H9 (cell line): ENCODE measurements around the gene ATP2C1. TPM values are rescaled to one million over a fixed set of nuclear protein-coding genes. Genes with fewer than 3 reads are reported as not detected.

Experiments
- DNase-seq: peaks from one replicate; pipeline ENCODE4 v3.0.0-alpha.2; 2017
- H2AFZ ChIP-seq: one replicate; pipeline ENCODE4 v1.6.1; 2013; ENCODE audit warnings: mild to moderate bottlenecking, low read length, control low read depth, moderate library complexity
- H2AK5ac ChIP-seq: 2 replicates; pipeline ENCODE4 v1.6.1; 2013; ENCODE audit warnings: low read length, control low read depth, mixed read lengths; ENCODE audit not compliant: insufficient read length
- H2BK120ac ChIP-seq: one replicate; pipeline ENCODE4 v1.6.1; 2013; ENCODE audit warnings: low read depth, mild to moderate bottlenecking, low read length, control low read depth, inconsistent platforms; ENCODE audit not compliant: poor library complexity, severe bottlenecking
- H2BK12ac ChIP-seq: 2 replicates; pipeline ENCODE4 v1.6.1; 2013; ENCODE audit warnings: low read length, control low read depth, mixed read lengths, low read depth; ENCODE audit not compliant: insufficient read length
- H2BK15ac ChIP-seq: 2 replicates; pipeline ENCODE4 v1.6.1; 2013; ENCODE audit warnings: low read depth, low read length, control low read depth
- H2BK20ac ChIP-seq: one replicate; pipeline ENCODE4 v1.6.1; 2013; ENCODE audit warnings: low read depth, mild to moderate bottlenecking, low read length, control low read depth, inconsistent platforms; ENCODE audit not compliant: poor library complexity, severe bottlenecking
- H2BK5ac ChIP-seq: 2 replicates; pipeline ENCODE4 v1.6.1; 2013; ENCODE audit warnings: low read length, control low read depth, mixed read lengths; ENCODE audit not compliant: insufficient read length
- H3K14ac ChIP-seq: 2 replicates; pipeline ENCODE4 v1.6.1; 2013; ENCODE audit warnings: low read length, control low read depth; ENCODE audit not compliant: insufficient read depth
- H3K18ac ChIP-seq: 2 replicates; pipeline ENCODE4 v1.6.1; 2013; ENCODE audit warnings: low read depth, mild to moderate bottlenecking, mixed read lengths, low read length, control low read depth; ENCODE audit not compliant: insufficient read length
- H3K23ac ChIP-seq: 2 replicates; pipeline ENCODE4 v1.6.1; 2013; ENCODE audit warnings: low read length, control low read depth, mixed read lengths, low read depth; ENCODE audit not compliant: insufficient read length
- H3K23me2 ChIP-seq: 2 replicates; pipeline ENCODE4 v1.6.1; 2013; ENCODE audit warnings: low read depth, mild to moderate bottlenecking, mixed read lengths, low read length, control low read depth; ENCODE audit not compliant: insufficient read length, poor library complexity, severe bottlenecking
- H3K27ac ChIP-seq: 2 replicates; pipeline ENCODE4 v1.5.1; 2013; ENCODE audit warnings: low read length, control low read depth, mixed read lengths, low read depth; ENCODE audit not compliant: insufficient read length
- H3K27me3 ChIP-seq: 2 replicates; pipeline ENCODE4 v1.6.1; 2013; ENCODE audit warnings: low read length, control low read depth, inconsistent platforms; ENCODE audit not compliant: insufficient read depth
- H3K4ac ChIP-seq: 2 replicates; pipeline ENCODE4 v1.6.1; 2013; ENCODE audit warnings: low read depth, mild to moderate bottlenecking, control low read depth, inconsistent platforms, low read length, moderate library complexity
- H3K4me1 ChIP-seq: 2 replicates; pipeline ENCODE4 v1.6.1; 2013; ENCODE audit warnings: low read length, control low read depth, inconsistent platforms; ENCODE audit not compliant: insufficient read depth
- H3K4me2 ChIP-seq: 2 replicates; pipeline ENCODE4 v1.6.1; 2013; ENCODE audit warnings: low read length, control low read depth, mixed read lengths; ENCODE audit not compliant: insufficient read length, insufficient read depth
- H3K56ac ChIP-seq: 2 replicates; pipeline ENCODE4 v1.6.1; 2013; ENCODE audit warnings: low read depth, mild to moderate bottlenecking, mixed read lengths, low read length, control low read depth; ENCODE audit not compliant: insufficient read length
- H3K79me1 ChIP-seq: 2 replicates; pipeline ENCODE4 v1.6.1; 2013; ENCODE audit warnings: low read depth, mild to moderate bottlenecking, moderate library complexity, low read length, control low read depth, inconsistent platforms; ENCODE audit not compliant: insufficient read depth, poor library complexity, severe bottlenecking
- H3K79me2 ChIP-seq: 2 replicates; pipeline ENCODE4 v1.6.1; 2013; ENCODE audit warnings: low read length, control low read depth, inconsistent platforms; ENCODE audit not compliant: insufficient read depth
- H3K9ac ChIP-seq: 2 replicates; pipeline ENCODE4 v1.6.1; 2013; ENCODE audit warnings: low read length, control low read depth, mixed read lengths; ENCODE audit not compliant: insufficient read length; ENCODE audit errors: extremely low read depth
- H3K9me3 ChIP-seq: one replicate; pipeline ENCODE4 v1.6.1; 2013; ENCODE audit warnings: low read depth, low read length, inconsistent platforms; ENCODE audit not compliant: control insufficient read depth
- H3T11ph ChIP-seq: one replicate; pipeline ENCODE4 v1.6.1; 2013; ENCODE audit warnings: mild to moderate bottlenecking, low read length, control low read depth, inconsistent platforms
- H4K20me1 ChIP-seq: one replicate; pipeline ENCODE4 v1.6.1; 2013; ENCODE audit not compliant: control insufficient read depth, insufficient read length, insufficient read depth
- H4K5ac ChIP-seq: 2 replicates; pipeline ENCODE4 v1.6.1; 2013; ENCODE audit warnings: low read depth, mild to moderate bottlenecking, mixed read lengths, low read length, control low read depth; ENCODE audit not compliant: insufficient read length
- H4K8ac ChIP-seq: replicated peaks from 2 replicates; pipeline ENCODE4 v1.6.1; 2013; ENCODE audit warnings: low read length, control low read depth, mixed read lengths, low read depth; ENCODE audit not compliant: insufficient read length
- H4K91ac ChIP-seq: 2 replicates; pipeline ENCODE4 v1.6.1; 2013; ENCODE audit warnings: low read depth, mild to moderate bottlenecking, moderate library complexity, mixed read lengths, low read length, control low read depth; ENCODE audit not compliant: insufficient read length
- H3K27ac Mint-ChIP-seq, 3 experiments: 2 replicates in 2 of 3; 3 replicates in 1 of 3; pipeline ENCODE4 v1.8.0; 2020 to 2021; ENCODE audit warnings: mixed read lengths in 3 of 3, mild to moderate bottlenecking in 1 of 3, moderate library complexity in 1 of 3
- H3K27me3 Mint-ChIP-seq: 2 replicates; pipeline ENCODE4 v1.8.0; 2021; ENCODE audit warnings: low read depth, mild to moderate bottlenecking, moderate library complexity, mixed read lengths
- H3K36me3 Mint-ChIP-seq, 3 experiments: 2 replicates in 2 of 3; 3 replicates in 1 of 3; pipeline ENCODE4 v1.8.0; 2020 to 2021; ENCODE audit warnings: low read depth in 3 of 3, mixed read lengths in 3 of 3; ENCODE audit not compliant: insufficient read depth in 1 of 3
- H3K4me1 Mint-ChIP-seq, 2 experiments: 2 replicates each; pipeline ENCODE4 v1.8.0; 2020; ENCODE audit warnings: mixed read lengths in 2 of 2
- H3K4me3 Mint-ChIP-seq, 2 experiments: 2 replicates in 1 of 2; 3 replicates in 1 of 2; pipeline ENCODE4 v1.8.0; 2020 to 2021; ENCODE audit warnings: mild to moderate bottlenecking in 2 of 2, mixed read lengths in 2 of 2, moderate library complexity in 1 of 2
- H3K9me3 Mint-ChIP-seq, 2 experiments: 2 replicates in 1 of 2; 3 replicates in 1 of 2; pipeline ENCODE4 v1.8.0; 2020; ENCODE audit warnings: mild to moderate bottlenecking in 2 of 2, mixed read lengths in 2 of 2, moderate library complexity in 1 of 2
- WGBS: extraction: QIAGEN DNeasy Blood & Tissue Kit; methylation state at CpG from one replicate; pipeline ENCODE4 v1.1.7; 2013; ENCODE audit warnings: missing lambda C conversion rate, low lambda C conversion rate, mixed read lengths; ENCODE audit not compliant: insufficient read length; ENCODE audit errors: extremely low coverage; 5-methylcytosine and 5-hydroxymethylcytosine counted together
- total RNA-seq: library from RNA; stranded (reverse); gene quantifications from 2 replicates; pipeline ENCODE4 v1.2.1, GENCODE V29; 2021
- TF ChIP-seq, protein P1 (sequence below): fragments of 200-600 bp; sonication (generic); conservative IDR thresholded peaks from 3 replicates; pipeline ENCODE4 v1.8.0; 2021; ENCODE audit warnings: antibody characterized with exemption, mild to moderate bottlenecking

The ATP2C1 gene
- total RNA-seq, 1 experiment from 2014 or later, result 65.5 TPM

DNA sequence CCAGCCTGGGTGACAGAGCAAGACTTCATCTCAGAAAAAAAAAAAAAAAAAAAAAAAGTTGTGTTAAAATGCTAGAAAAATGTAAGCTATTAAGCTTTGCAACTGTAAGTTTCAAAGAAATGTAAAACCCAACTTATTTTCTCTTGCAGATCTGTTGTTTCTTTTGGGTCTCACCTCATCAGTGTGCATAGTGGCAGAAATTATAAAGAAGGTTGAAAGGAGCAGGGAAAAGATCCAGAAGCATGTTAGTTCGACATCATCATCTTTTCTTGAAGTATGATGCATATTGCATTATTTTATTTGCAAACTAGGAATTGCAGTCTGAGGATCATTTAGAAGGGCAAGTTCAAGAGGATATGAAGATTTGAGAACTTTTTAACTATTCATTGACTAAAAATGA, 107.2 kb downstream of the ATP2C1 start:
- H3K23me2 ChIP-seq, result no peaks in the 10 kb centered on the region
- H3K9me3 Mint-ChIP-seq, result no peaks in the 10 kb centered on the region
- no peaks in the 10 kb centered on the region for H3K79me2 ChIP-seq
- no peak overlapping the region for H3K56ac ChIP-seq
- no peak overlapping the region for H3T11ph ChIP-seq
- no peak overlapping the region for H2BK120ac ChIP-seq
- no peaks in the 10 kb centered on the region for H3K9me3 ChIP-seq
- no peak overlapping the region for H3K18ac ChIP-seq
- no peak overlapping the region for H3K14ac ChIP-seq
- no peak overlapping the region for H4K8ac ChIP-seq
- no peak overlapping the region for H2AFZ ChIP-seq
- no peak overlapping the region for H2AK5ac ChIP-seq
- no peak overlapping the region for H3K4me2 ChIP-seq
- H3K27ac Mint-ChIP-seq, result no peak overlapping the region
- H3K79me1 ChIP-seq, result no peaks in the 10 kb centered on the region
- no peak overlapping the region for H2BK12ac ChIP-seq
- H4K5ac ChIP-seq, result no peak overlapping the region
- no peaks in the 10 kb centered on the region for H3K4me1 ChIP-seq
- no peak overlapping the region for H4K91ac ChIP-seq
- no peak for DNase-seq
- peaks cover 5 to 31% (median 23%) of the 10 kb centered on the region in 3 experiments for H3K36me3 Mint-ChIP-seq
- no peak overlapping the region for H2BK20ac ChIP-seq
- WGBS, result no CpG with 5 or more reads among the region's 1 CpG
- no peaks in the 10 kb centered on the region for H4K20me1 ChIP-seq
- no peak overlapping the region for H3K27ac ChIP-seq
- no peak overlapping the region for H3K23ac ChIP-seq
- TF ChIP-seq, protein P1, sequence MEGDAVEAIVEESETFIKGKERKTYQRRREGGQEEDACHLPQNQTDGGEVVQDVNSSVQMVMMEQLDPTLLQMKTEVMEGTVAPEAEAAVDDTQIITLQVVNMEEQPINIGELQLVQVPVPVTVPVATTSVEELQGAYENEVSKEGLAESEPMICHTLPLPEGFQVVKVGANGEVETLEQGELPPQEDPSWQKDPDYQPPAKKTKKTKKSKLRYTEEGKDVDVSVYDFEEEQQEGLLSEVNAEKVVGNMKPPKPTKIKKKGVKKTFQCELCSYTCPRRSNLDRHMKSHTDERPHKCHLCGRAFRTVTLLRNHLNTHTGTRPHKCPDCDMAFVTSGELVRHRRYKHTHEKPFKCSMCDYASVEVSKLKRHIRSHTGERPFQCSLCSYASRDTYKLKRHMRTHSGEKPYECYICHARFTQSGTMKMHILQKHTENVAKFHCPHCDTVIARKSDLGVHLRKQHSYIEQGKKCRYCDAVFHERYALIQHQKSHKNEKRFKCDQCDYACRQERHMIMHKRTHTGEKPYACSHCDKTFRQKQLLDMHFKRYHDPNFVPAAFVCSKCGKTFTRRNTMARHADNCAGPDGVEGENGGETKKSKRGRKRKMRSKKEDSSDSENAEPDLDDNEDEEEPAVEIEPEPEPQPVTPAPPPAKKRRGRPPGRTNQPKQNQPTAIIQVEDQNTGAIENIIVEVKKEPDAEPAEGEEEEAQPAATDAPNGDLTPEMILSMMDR, result no peak
- H3K4ac ChIP-seq, result no peak overlapping the region
- no peaks in the 10 kb centered on the region for H3K27me3 ChIP-seq
- H3K4me1 Mint-ChIP-seq, result no peaks in the 10 kb centered on the region
- no peak overlapping the region for H2BK15ac ChIP-seq
- H2BK5ac ChIP-seq, result no peak overlapping the region
- no peaks in the 10 kb centered on the region for H3K27me3 Mint-ChIP-seq
- no peak overlapping the region for H3K4me3 Mint-ChIP-seq
- H3K9ac ChIP-seq, result no peak overlapping the region
